SU-DHL-6 (cell line): ENCODE data around the gene IQCM.
"Not testable (repeated sequence)": the region's sequence is repeated elsewhere in the genome, so short reads cannot be mapped to it uniquely, and the experiment has no call there.

ENCODE experiments used
- H2AFZ ChIP-seq: fragments of 200-600 bp; sonication (generic); 2 replicates; pipeline ENCODE4 v1.6.1; 2014; ENCODE audit warnings: low read depth, mild to moderate bottlenecking, moderate library complexity, mixed read lengths, antibody characterized with exemption, low read length; ENCODE audit not compliant: severe bottlenecking
- H3F3A ChIP-seq: fragments of 200-600 bp; shearing (Covaris generic); 2 replicates; pipeline ENCODE4 v1.6.0; 2016; ENCODE audit warnings: antibody characterized with exemption, mild to moderate bottlenecking; ENCODE audit not compliant: insufficient read depth
- H3K27ac ChIP-seq: fragments of 200-600 bp; sonication (generic); 2 replicates; pipeline ENCODE4 v1.5.1; 2016; ENCODE audit warnings: low read depth, mild to moderate bottlenecking, low read length, moderate library complexity, mixed read lengths
- H3K27me3 ChIP-seq: fragments of 200-600 bp; sonication (generic), shearing (Covaris generic); 2 replicates; pipeline ENCODE4 v1.6.0; 2014; ENCODE audit warnings: mild to moderate bottlenecking, low read length
- H3K36me3 ChIP-seq: fragments of 200-600 bp; sonication (generic); 2 replicates; pipeline ENCODE4 v1.6.1; 2014; ENCODE audit warnings: mild to moderate bottlenecking, low read length, mixed read lengths
- H3K4me2 ChIP-seq: fragments of 300-600, 200-600 bp; shearing (Covaris generic), sonication (generic); 2 replicates; pipeline ENCODE4 v1.6.0; 2014; ENCODE audit warnings: low read length, low read depth, mild to moderate bottlenecking; ENCODE audit not compliant: poor library complexity, severe bottlenecking
- H3K4me3 ChIP-seq: fragments of 200-600 bp; sonication (generic); 2 replicates; pipeline ENCODE4 v1.5.1; 2014; ENCODE audit warnings: antibody characterized with exemption, low read length, mild to moderate bottlenecking, mixed read lengths; ENCODE audit not compliant: insufficient read depth, poor library complexity, severe bottlenecking
- H3K79me2 ChIP-seq: fragments of 200-600 bp; sonication (generic); 2 replicates; pipeline ENCODE4 v1.6.1; 2014; ENCODE audit warnings: mild to moderate bottlenecking, low read length, moderate library complexity; ENCODE audit not compliant: insufficient read depth
- H3K9ac ChIP-seq: fragments of 200-600 bp; sonication (generic); 2 replicates; pipeline ENCODE4 v1.7.0; 2014; ENCODE audit warnings: mild to moderate bottlenecking, low read length
- H3K9me2 ChIP-seq: fragments of 200-600 bp; sonication (generic); replicated peaks from 2 replicates; pipeline ENCODE4 v1.6.1; 2014; ENCODE audit warnings: low read length; ENCODE audit not compliant: insufficient read depth
- H3K9me3 ChIP-seq: fragments of 200-600 bp; sonication (generic); 2 replicates; pipeline ENCODE4 v1.6.1; 2014; ENCODE audit warnings: low read length, mixed read lengths; ENCODE audit not compliant: insufficient read depth
- H4K20me1 ChIP-seq: fragments of 200-600 bp; sonication (generic); 2 replicates; pipeline ENCODE4 v1.6.1; 2014; ENCODE audit warnings: low read depth, mild to moderate bottlenecking, antibody characterized with exemption, low read length, moderate library complexity, mixed read lengths
- CTCF ChIP-seq: fragments of 200-600 bp; sonication (generic); IDR thresholded peaks from one replicate; pipeline ENCODE4 v1.5.1; 2017; ENCODE audit warnings: antibody characterized with exemption, mild to moderate bottlenecking, low read length, moderate library complexity; ENCODE audit not compliant: insufficient read depth, poor library complexity, severe bottlenecking
- EZH2phosphoT487 ChIP-seq: fragments of 200-600 bp; sonication (generic), shearing (Covaris generic); conservative IDR thresholded peaks from 2 replicates; pipeline ENCODE4 v1.6.1; 2018; ENCODE audit warnings: mild to moderate bottlenecking, antibody characterized with exemption, low read length, moderate library complexity, mixed read lengths

IQCM gene

DNA sequence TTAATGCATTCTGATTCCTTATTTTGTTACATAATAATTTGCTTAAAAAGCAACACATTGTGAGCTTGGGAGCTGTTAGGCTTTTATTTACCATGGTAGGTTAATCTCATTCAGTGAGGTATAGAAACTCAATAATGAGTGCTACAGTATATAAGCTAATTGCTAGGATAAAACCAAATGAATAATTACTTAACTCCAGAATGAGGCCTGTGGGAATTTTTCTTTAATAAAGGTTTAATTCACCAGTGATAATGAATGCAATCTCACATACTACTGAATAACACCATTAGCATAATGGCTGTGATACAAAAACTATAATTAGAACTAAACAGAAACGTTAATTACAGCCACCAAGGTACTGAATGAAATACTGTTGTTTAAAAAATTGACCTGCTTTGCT lies 326.3 kb downstream of the IQCM start:
- Histone ChIP-seq H3K9me2 (no peaks in the 10 kb centered on the region), H3K36me3 (no peaks in the 10 kb centered on the region), H3K4me3 (no peak overlapping the region), H3K4me2 (no peak overlapping the region), H3K27ac (no peak overlapping the region), H3K9ac (no peak overlapping the region), H3K27me3 (no peaks in the 10 kb centered on the region), H3K79me2 (no peaks in the 10 kb centered on the region), H3F3A (no peaks in the 10 kb centered on the region), H3K9me3 (no peaks in the 10 kb centered on the region), H2AFZ (no peak overlapping the region), H4K20me1 (no peaks in the 10 kb centered on the region)
- TF ChIP-seq CTCF (no peak), EZH2phosphoT487 (no peak)

DNA sequence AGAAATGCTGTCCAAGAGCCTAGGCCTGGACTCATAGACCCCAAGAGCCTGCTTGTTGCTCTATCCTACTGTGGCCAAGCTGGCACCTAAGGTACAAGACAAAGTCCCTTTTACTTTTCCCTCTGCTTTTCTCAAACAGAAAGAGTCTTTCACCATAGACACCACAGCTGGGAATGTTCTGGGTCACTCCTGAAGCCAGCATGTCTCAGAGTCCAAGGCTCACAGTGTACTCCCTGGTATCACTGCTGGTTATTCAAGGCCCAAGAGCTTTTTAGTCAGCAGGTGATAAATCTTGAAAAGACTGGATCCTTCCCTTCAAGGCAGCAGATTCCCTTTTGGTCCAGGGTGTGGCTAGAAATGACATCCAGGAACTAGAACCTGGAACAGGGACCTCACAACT lies 328.8 kb downstream of the IQCM start:
- Histone ChIP-seq H2AFZ (no peak overlapping the region), H3K9me2 (no peaks in the 10 kb centered on the region), H3K4me2 (no peak overlapping the region), H3K4me3 (no peak overlapping the region), H3K9ac (no peak overlapping the region), H4K20me1 (no peaks in the 10 kb centered on the region), H3K36me3 (no peaks in the 10 kb centered on the region), H3K27me3 (no peaks in the 10 kb centered on the region), H3F3A (no peaks in the 10 kb centered on the region), H3K79me2 (no peaks in the 10 kb centered on the region), H3K27ac (no peak overlapping the region), H3K9me3 (no peaks in the 10 kb centered on the region)
- TF ChIP-seq EZH2phosphoT487 = no peak
- TF ChIP-seq CTCF = no peak

- not testable (repeated sequence) for H3K9me3 ChIP-seq, H3K79me2 ChIP-seq, H3K9ac ChIP-seq, H3K4me2 ChIP-seq, H3K27me3 ChIP-seq, H3K4me3 ChIP-seq, H3K36me3 ChIP-seq, H2AFZ ChIP-seq, H3K9me2 ChIP-seq, H3K27ac ChIP-seq, H4K20me1 ChIP-seq, H3F3A ChIP-seq
Observed at GRCh38 chr4:149468669-149469068, 347.0 kb downstream of the IQCM start.

DNA sequence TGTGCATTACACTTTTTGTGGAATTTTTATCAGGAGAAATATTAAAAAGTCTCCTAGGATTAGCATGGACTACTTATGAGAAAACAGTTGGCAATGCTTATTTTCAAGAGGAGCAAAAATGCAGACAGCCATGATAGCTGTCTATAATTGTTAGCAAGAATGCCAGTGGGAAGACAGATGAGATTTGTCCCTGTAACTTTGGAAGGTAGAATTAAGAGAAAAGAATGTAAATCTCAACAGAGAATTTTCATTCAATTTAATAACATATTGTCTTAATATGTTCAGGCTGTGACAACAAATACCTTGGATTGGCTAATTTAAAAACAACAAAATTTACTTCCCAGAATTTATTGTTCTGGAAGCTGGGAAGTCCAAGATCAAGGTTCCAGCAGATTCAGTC lies 349.2 kb downstream of the IQCM start:
- no peak overlapping the region for H2AFZ ChIP-seq

More for the DNA sequence above, 349.2 kb downstream of the IQCM start:
- TF ChIP-seq CTCF (no peak), EZH2phosphoT487 (no peak)
- Histone ChIP-seq H3K9me2 (no peaks in the 10 kb centered on the region), H3K79me2 (no peaks in the 10 kb centered on the region), H3K4me2 (no peak overlapping the region), H3F3A (no peaks in the 10 kb centered on the region), H3K27me3 (no peaks in the 10 kb centered on the region), H3K27ac (no peak overlapping the region), H3K9me3 (no peaks in the 10 kb centered on the region), H4K20me1 (no peaks in the 10 kb centered on the region), H3K36me3 (no peaks in the 10 kb centered on the region), H3K9ac (no peak overlapping the region), H3K4me3 (no peak overlapping the region)
